Left hindlimb (tissue), 1 donor: ENCODE measurements around the gene CFAP77.

Experiments used
- DNase-seq: peaks from one replicate; pipeline ENCODE4 v3.0.0-alpha.2; 2018

Gene CFAP77

DNA sequence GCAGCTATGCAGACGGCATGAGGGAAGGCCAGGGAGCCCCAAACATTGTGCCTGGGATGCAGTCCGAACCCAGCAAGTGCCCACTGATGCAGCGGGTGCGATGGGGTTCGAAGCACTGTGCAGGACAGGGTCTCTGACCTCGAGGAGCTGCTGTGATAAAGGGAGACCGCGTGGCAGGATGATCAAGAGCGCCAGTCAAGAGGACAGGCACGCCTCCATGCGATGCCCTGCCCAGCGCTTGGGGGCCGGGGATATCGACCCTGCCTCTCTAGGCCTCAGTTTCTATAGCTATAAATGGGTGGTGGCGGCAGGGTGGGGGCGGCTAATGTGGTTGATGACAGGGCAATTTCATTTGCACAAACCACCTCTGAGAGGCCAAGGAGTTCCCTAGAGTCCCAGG, 87.7 kb downstream of the CFAP77 start:
- DNase-seq, result no peak

DNA sequence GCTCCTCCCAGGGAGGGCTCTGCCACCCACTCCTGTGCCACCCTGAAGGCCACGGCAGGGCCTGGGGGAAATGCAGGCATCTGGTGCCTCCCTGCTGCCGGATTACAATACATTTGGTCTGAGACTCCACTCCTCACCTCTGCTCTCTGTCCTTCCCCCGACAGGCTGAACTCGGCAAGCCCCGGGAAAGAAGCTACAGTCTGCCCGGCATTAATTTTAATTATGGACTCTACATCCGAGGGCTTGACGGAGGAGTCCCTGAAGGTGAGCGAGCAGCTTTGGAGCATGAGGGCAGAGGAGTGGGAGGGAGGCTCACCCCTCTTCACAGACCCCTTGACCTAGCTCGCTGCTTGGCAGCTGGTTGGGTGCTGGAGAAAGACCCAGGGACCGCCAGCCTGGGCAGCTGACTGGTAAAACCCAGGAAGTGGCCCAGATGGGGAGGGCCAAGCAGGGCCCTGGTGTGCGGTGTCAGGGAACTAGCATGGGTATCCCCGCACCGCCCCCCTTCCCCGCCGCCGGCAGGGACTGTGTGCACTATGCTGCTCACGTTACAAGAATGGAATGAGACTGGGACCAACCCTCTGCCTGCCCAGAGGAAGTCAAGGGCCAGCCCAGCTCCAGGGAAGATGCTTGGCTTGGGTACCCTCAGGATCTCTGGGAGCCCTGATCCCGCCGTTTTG, 88.7 kb downstream of the CFAP77 start:
- DNase-seq, result peak; percentile 11

DNA sequence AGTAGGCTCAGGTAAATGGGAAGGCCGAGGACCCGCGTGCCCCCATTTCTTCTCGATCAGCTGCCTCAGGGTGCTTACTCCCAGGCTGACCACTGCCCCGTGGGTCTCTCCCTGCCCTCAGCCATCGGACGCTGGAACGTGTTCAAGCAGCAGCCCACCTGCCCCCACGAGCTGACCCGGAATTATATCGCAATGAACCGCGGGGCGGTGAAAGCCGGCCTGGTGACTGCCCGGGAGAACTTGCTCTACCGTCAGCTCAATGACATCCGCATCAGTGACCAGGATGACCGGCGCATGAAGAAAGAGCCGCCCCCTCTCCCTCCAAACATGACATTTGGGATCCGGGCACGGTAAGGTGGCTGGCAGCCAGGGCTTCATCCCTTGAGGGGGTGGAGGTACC, 89.2 kb downstream of the CFAP77 start:
- DNase-seq, result no peak

DNA sequence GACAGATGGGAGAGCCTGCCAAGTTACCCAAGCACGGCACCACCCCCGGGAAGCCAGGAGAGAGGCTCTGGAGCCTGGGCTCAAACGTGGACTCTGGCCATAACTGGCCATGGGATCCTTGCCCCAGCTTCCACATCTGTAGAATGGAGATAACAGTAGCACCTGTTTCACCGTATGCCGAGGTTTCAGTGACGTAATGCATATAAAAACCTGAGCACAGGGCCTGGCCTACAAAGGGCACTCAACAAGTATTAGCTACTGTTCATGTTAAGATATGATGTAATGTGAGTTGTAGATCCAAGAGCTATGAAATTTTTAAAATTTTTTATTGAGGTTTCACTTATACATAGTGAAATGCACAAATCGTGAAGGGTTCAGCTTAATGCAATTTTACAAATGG, 90.2 kb downstream of the CFAP77 start:
- no peak for DNase-seq

DNA sequence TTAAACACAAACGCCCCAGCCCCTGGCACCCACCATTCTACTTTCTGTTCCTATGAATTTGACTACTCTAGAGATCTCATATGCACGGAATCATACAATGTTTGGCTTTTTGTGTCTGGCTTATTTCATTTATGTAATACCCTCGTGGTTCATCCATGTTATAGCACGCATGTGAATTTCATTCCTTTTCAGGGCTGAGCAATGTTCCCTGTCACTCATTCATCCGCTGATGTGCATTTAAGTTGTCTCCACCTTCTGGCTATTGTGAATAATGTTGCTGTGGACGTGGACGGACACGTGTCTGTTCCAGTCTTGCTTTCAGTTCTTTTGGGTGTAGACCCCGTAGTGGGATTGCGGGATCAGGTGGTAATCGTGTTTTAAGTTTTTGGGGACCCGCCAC, 92.5 kb downstream of the CFAP77 start:
- DNase-seq, result no peak

DNA sequence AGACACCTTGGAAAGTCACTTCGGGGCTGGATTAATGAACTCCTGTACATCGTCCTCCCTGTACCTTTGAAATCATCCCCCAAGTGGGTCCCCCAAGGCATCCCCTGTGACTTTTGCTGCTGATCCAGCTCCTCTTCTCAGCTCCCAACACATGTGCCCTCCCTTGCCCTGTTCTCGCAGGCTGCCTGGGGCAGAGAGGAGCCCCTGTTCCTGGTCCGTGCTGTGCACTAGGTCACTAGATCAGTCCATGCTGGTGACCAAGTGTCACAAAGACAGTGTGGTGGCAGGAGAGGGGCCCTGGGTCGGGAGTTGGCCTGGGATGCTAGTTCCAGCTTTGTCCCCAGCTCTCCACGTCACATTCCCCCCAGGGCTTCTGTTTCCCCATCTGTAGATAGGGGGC, 93.1 kb downstream of the CFAP77 start:
- DNase-seq, result no peak

DNA sequence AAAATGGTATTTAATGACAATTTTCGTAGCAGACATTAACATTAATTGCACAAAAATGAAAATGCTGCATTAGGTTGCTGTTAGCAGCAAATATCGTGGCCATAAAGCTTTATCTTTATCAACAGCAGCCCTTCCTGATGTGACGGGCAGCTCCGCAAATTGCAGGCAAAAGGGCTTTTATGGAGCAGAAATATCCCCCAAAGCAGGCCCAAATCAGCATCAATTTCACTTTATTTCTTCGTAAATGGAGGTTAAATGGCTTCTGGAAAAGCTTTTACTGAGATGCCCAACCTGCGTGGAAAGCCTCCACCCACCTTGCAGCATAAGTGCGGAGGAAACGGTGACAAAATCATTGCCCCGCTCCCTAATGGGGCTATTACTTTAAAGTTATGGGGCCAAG, 94.5 kb downstream of the CFAP77 start:
- no peak for DNase-seq

DNA sequence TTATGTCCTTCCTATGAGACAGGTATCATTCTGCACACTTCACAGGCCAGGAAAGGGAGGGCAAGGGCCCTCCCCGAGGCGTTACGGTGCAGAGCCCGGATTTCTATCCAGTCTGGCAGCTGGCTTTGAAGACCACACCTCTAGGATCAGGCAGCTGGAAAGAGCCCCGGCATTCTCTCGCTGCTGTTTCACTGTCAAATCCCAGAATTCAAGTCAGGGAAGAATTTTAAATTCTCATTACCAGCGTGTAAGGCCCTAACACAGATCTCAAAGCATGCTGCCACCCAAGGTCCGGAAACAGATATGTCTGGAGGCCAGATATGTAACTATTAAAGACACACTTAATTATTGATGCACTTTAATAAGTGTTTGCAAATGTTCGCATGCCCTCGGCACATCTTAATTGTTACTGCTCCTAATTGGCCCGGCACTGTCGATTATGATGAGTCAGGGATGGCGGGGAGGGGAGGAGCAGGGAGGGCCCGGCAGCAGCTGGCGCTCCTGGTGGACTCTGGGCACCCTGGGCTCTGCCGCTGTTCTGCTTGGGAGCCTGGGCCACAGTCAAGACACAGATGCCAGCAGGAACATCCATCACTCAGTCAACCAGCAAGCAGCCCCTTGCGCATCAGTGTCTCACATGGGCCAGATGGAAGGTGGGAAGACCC, 96.1 kb downstream of the CFAP77 start:
- DNase-seq, result no peak

DNA sequence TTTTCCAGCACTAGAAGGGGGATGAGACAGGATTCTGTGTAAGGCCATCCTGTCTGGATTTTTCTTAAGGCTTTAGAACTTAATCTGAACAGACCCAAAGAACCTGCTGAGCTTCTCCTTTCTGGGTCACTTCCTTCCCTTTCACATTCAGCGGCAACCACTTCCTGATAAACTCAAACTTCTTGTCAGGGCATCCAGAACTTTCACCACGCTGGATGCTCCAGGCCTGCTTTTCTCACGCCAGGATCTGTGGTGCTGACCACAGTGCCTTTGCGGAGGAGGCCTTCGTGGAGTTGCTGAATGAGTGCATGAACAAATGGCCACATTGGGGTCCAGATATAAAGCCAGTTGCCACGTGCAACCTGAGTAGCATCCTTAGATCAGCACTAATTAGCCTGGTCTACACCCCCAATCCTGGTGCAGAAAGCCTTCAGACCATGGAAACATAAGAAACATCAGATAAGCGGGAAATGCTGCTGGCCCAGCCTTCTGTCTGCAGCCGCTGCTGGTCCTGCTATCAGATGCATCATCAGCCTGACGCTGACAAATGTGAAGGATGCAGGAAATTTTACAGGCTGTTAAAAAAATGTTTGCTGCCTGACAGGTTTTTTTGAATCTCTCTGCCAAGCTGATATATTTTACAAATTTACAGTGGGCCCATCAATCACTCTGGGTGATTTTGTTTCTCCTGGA, 97.1 kb downstream of the CFAP77 start:
- DNase-seq, result no peak

DNA sequence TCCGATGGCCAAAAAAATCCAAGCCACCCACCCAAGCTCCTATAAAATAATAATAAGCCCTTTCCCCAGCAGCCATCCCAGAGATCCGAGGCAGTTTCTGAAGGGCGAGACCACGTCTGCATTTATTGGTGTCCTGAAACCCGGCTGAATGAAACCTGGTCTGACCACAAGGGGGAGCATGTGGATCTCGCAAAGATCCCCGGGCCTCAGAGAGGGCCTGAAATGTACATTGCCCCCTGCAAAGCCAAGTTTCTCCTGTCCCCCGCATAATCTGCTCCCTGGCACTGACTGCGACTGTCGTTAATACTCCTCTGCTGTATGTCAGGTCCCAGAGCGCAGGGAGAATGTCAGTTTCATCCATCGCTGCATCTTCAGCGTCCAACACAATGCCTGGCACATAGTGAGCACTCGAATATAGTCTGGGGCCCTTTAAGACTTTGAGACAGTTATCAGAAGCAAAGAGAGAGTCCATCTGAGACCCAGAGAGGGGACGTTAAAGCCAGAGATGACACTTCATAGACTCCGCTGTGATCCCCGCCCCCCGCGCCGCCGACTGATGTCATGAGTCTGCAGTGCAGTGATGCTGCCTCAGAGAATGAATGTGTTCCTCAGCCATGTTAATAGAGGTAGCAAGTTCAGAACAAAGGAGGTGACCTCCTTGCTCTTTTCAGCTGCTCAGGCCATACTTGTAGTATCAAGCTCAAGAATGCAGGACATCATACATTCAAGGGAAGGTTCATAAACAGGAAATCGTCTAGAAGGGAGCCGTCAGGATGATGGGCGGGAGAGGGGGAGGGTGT, 97.9 kb downstream of the CFAP77 start:
- DNase-seq, result peak; percentile 64

DNA sequence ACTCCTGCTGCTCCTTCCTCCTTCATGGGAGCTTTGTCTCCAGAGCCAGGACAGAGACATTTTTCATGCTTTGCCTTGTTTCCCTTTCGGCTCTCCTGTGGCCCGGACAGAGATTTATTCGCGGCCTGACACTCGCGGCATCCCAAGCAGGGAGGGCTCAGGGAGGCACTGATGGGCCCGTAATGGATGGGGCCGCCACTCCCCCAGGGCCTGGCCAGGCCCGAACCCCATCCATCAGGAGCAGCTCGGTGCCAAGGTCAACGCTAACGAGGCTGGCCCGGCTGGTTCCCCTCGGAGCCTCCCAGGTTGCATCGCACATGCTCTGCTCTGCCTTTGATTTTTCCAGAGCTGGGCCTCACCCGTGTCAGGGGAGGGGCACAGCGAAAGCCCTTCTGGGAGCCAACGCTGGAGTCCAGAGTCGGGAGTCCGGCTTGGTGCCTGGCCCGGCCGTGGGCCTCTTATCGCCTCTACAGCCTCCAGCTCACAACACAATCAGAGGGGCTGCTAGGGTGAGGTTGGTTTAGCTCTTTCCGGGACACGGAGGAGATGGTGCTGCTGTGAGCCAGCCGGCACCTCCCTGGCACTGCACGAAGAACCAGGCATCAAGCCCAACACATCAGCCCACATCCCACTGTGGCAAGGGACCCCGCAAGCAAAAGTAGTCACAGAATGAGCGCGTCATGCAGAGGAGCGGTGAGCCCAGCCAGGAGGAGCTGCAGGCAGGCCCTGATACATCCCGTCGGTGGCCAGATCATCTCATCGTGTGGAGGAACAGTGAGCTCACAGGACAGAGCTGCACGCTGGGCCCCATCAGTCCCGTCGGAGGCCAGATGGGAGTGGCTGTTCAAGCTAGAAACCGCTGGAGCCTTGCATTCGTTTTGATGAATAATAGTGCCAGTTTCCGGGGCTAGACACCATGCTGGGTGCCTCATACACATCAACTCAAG, 100.2 kb downstream of the CFAP77 start:
- DNase-seq, result no peak

DNA sequence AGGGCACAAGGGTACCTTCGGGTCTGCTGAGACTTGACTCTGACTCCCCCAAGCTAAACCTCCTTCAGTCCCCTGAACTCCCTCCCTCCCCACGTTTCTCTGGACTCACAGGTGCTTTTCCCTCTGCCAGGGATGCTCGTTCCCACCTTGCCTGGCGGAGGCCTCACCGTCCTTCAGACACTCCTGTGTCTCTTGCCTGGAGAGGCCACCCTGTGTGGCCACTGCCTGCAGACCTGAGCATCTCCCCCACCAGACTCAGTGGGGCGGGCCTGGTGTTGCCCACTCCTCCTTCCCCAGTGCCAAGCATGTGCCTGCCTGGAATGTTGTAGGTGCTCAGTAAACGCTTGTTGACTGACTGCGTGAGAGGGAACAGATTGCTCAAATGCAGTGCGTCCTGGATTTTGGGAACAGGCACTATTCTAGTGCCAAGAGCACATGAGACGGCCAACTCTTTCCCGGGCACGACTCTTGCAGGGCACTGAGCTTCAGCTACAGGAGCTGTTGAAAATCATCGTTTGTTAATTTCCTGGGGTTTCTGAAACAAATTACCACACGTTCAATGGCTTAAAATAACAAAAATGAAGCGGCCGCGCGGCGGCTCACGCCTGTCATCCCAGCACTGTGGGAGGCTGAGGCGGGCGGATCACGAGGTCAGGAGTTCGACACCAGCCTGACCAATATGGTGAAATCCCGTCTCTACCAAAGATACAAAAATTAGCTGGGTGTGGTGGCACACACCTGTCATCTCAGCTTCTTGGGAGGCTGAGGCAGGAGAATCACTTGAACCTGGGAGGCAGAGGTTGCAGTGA, 101.4 kb downstream of the CFAP77 start:
- no peak for DNase-seq

DNA sequence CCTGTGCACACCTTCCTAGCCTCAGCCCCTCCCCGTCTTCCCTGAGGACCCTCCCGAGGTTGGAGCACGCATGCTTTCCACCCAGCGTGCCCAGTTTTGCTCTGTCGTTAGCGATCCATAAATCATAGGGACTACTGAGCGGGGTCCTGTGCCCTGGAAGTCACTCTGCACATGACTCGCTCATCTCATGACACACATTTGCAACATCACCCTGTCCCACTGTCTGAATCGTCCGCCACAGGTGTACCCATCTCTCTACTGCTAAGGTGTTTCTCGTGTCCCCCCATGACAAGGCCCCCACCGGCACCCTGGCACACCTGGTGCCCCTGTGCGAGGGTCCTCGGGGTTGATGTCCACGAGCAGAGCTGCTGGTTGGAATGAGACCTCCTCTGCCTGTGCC, 103.4 kb downstream of the CFAP77 start:
- no peak for DNase-seq

DNA sequence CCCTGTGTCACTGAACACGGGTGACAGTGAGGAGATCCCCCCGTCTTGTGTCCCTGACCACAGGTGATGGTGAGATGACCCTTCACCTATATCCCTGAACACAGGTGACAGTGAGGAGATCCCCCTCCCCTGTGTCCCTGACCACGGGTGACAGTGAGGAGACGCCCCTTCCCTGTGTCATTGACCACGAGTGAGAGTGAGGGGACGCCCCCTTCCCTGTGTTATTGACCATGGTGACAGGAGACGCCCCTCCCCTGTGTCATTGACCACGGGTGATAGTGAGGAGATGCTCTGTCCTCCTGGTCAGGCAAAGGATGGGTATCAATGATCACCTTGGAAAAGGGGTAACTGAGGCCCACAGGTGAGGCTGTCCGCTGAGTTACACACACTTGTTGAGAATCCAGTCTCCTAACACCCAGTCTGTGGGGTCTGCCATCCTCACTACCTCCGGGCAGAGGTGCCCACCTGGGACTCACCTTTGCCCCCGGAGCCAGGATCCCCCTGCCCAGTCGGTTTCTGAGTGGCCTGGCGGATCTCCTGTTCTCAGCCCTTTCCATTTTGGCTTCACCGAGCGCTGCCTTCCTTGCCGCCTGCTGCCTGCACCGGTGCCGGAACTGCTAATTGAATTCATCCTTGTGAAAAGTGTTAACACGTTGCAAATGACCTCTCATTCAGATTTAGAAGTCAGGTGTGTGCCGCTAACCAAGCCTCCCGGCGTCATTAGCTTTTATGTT, 104.2 kb downstream of the CFAP77 start:
- no peak for DNase-seq

DNA sequence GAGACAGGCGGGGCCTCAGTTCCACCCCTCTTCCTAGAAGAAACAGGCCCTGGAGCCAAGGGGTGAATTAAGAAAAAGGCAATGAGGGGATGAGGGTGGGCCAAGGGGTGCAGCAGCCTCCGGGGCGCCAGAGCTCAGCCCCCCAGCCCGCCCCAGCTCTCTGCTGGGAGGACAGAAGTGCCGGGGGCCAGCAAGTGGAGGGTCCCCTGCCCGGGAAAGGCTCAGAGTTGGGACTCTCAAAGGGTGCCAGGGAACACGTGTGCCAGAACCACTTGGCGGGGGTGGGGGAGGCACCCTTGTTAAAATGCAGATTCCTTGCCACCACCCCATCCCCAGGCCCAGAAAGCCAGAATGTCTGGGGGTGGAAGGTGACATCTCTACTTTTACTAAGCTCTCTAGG, 104.8 kb downstream of the CFAP77 start:
- DNase-seq, result no peak

DNA sequence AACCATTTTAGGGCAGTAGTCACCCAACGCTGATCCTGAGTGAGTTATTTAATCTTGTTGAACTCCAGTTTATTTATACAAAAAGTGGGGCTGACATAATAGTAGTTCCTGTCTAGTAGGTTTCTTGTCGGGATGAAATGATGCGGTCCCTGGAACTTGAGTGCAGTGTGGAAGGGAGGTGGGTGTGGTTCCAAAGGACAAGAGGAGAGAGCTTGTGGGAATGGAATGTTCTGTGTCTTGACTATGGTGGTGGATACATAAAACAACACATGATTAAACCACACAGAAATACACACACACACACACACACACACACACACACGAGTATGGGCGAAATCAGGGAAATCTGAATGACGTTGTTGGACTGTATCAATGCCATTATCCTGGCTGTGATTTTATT, 106.3 kb downstream of the CFAP77 start:
- DNase-seq, result no peak

DNA sequence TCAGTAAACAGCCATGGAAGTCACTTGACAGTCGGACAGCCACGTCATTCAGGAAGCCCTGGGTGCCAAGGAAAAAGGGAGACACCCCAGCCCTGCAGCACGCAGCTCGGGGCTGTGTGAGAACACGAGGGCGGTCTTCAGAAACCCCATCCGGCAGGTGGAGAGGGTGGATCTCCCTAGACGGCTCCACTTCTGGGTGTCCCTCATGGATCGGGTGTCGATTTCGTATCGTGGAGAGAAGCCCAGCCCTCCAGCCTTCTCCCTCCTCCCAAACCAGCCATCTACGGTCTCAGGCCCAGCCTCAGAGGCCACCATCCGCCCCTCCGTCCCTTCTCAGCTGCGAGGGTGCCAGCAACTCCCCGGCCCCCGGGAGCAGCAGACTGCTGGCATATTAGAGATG, 106.9 kb downstream of the CFAP77 start:
- no peak for DNase-seq

DNA sequence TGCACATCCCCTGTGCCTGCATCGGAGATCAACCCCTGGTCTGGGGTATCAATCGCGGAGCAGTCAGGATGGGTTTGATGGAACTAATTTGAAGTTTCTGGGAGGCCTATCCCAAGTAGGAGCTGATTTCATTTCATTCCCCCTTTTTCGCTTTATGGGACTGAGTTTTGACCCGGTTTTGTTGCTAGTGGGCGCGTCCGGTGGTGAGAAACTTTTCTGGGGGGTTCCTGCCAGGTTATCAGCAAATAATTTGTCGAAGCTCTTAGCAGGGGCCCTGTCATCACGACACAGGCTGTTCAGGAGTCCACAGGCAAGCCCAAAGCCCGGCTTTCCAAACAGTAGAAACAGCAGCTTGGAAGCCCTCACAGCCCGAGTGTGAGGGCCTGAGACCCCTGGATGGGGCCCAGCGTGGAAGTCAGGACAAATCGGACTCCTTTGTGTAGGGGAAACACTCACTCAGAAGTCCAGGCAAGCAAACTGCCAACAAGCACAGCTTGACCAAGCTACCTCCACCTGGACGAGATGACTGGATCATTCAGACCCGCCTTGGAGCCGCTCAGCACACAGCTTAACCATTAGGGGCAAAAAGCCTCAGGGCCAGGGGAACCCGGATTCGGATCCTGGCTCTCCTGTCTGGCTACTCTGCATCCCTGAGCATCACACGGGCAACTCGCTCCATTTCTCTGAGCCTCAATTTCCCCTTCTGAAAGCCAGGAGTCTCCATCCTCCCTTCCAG, 108.0 kb downstream of the CFAP77 start:
- DNase-seq, result no peak

DNA sequence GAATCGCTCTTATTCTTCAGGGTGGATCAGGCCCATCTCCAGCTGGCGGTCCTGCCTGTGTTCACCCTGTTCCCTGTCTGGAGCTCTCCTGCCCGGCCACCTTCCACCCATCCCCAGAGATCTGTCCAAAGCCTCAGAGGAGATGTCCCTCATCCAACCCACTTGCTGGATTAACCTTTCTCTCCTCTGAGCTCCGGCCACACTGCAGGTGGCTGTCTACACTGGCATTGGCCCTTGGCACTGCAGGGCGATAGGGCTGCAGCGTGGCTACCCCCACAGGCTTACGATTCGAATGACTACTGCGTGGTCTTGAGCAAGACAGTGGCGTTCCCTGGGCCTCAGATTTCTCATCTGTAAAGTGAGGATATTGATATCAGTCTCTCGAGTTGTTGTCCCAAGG, 108.6 kb downstream of the CFAP77 start:
- DNase-seq, result no peak

DNA sequence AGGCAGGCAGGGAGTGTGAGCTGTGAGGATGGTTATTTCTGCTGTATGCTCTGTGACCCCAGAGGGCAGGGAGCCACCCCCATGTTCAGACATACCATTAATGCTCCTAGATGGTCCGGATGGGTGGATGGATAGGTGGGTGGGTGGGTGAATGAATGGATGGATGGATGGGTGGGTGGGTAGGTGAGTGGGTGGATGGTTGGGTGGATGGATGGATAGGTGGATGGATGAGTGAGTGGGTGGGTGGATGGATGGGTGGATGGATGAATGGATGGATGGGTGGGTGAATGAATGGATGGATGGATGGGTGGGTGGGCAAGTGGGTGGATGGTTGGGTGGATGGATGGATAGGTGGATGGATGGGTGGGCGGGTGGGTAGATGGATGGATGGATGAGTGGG, 109.0 kb downstream of the CFAP77 start:
- DNase-seq, result no peak
